COR-L47 (cell line): ENCODE data around the gene DPM2.

ENCODE experiments used
- DNase-seq: peaks from one replicate; lab custom pipeline; 2025; lab: John Stamatoyannopoulos, UW

Gene DPM2

GRCh38 chr9:127955294-127956015, 17.8 kb upstream of the DPM2 start:
- DNase-seq: peak; percentile 96

- no peak for DNase-seq
Observed at GRCh38 chr9:127954831-127955293, 17.2 kb upstream of the DPM2 start.

- no peak for DNase-seq
Observed at GRCh38 chr9:127953768-127954505, 16.3 kb upstream of the DPM2 start.

- no peak for DNase-seq
Observed at GRCh38 chr9:127953154-127953553, 15.5 kb upstream of the DPM2 start.

GRCh38 chr9:127950513-127951289, 13.0 kb upstream of the DPM2 start:
- no peak for DNase-seq

- DNase-seq: no peak
Observed at GRCh38 chr9:127949827-127950512, 12.3 kb upstream of the DPM2 start.

- DNase-seq: no peak
Observed at GRCh38 chr9:127947841-127948710, 10.4 kb upstream of the DPM2 start.

GRCh38 chr9:127946728-127947127, 9.1 kb upstream of the DPM2 start:
- DNase-seq: no peak

GRCh38 chr9:127945942-127946341, 8.3 kb upstream of the DPM2 start:
- DNase-seq: no peak

GRCh38 chr9:127945338-127945737, 7.7 kb upstream of the DPM2 start:
- DNase-seq: no peak

- DNase-seq: no peak
Observed at GRCh38 chr9:127944586-127945218, 7.0 kb upstream of the DPM2 start.

- peak; percentile 70 for DNase-seq
Observed at GRCh38 chr9:127943731-127944144, 6.1 kb upstream of the DPM2 start.

- DNase-seq: no peak
Observed at GRCh38 chr9:127943011-127943662, 5.5 kb upstream of the DPM2 start.

- DNase-seq: no peak
Observed at GRCh38 chr9:127942216-127943010, 4.8 kb upstream of the DPM2 start.

GRCh38 chr9:127941961-127942215, 4.2 kb upstream of the DPM2 start:
- no peak for DNase-seq

GRCh38 chr9:127941062-127941960, 3.7 kb upstream of the DPM2 start:
- DNase-seq: no peak

GRCh38 chr9:127940593-127940992, 2.9 kb upstream of the DPM2 start:
- DNase-seq: no peak

GRCh38 chr9:127938298-127938690, 640 bp upstream of the DPM2 start:
- DNase-seq: no peak

- no peak for DNase-seq
Observed at GRCh38 chr9:127937056-127937387, 632 bp downstream of the DPM2 start.
